NK-92 (cell line): ENCODE data around the gene CDS1.
"Not testable (repeated sequence)": the region's sequence is repeated elsewhere in the genome, so short reads cannot be mapped to it uniquely, and the experiment has no call there.

ENCODE experiments used
- DNase-seq: peaks from one replicate; lab custom pipeline; 2025; ENCODE audit not compliant: unreplicated experiment; lab: John Stamatoyannopoulos, UW

CDS1 gene

DNA sequence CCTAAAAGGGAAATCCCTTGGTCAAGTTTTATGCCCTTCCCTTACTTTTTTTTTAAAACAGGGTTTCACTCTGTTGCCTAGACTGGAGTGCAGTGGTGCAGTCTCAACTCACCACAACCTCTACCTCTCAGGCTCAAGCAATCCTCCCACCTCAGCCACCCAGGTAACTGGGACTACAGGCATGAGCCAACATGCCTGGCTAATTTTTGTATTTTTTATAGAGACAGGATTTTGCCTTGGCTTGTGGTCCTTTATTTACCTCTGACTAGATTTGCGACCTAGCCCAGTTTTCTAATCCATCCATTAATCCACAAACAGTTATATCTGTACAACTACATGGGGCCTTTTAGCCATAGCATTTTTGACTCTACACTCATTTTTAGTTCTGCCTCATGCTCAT, 23.7 kb downstream of the CDS1 start:
- no peak for DNase-seq

GRCh38 chr4:84611531-84611930, 28.6 kb downstream of the CDS1 start:
- DNase-seq = no peak

- DNase-seq = no peak
Observed at GRCh38 chr4:84614891-84615290, 32.0 kb downstream of the CDS1 start.

DNA sequence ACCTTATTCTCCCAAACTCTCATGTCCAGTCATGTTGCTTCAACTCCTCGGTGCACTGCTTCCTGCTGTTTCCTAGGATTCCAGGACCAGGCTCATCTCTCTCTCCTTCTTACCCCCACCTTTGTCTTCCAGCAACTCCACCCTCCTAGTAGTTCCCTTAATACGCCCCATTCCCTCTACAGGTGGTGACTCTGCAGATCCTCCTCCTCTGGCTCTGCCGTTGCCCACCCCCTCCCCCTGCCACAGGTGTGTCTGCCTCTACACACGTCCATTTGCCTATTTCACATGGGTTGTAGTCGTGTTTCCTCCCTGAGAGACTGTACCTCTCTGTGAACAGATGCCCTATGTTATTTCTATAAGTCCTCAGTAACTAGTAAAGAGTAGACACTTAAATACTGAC, 32.4 kb downstream of the CDS1 start:
- no peak for DNase-seq

DNA sequence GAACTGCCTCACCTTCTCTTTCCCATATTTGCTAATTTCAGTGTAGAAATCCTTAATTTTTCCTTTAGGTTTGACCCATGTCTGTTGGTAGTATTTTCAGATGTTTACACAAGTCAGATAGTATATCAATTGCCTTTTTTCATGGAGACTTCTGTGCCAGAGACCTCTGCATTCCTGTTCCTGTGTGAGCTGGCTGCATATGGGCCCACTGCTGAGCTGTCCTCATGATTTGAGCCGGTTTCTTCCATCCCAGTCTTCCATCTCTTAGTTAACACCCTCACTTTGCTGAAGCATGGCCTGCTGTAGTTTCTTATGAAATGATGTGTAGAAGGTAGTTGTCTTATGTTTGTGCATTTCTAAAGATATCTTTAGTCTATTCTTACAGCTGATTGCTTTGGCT, 40.0 kb downstream of the CDS1 start:
- DNase-seq = no peak

GRCh38 chr4:84623661-84624060, 40.7 kb downstream of the CDS1 start:
- no peak for DNase-seq

DNA sequence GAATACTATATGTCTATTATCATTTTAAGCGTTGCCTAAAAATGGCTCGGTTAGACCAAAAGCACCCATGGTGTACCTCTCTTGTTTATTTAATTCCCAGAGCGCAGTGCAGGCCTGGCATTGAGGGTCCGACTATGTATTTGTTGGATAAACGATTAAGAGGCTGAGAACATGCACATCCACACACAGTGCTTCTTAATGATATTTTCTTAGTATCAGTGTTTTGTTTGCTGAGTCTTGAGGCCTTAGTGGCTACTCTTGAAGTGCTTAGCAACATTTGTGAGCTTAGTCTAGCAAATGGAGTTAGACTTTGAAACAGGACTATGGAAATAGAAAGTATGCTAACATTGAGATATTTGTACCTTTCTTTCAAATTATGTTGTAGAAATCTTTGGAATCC, 43.7 kb downstream of the CDS1 start:
- no peak for DNase-seq

- no peak for DNase-seq
Observed at GRCh38 chr4:84631573-84631972, 48.6 kb downstream of the CDS1 start.

- DNase-seq = no peak
Observed at GRCh38 chr4:84632092-84632491, 49.2 kb downstream of the CDS1 start.

- DNase-seq = no peak
Observed at GRCh38 chr4:84634961-84635360, 52.0 kb downstream of the CDS1 start.

GRCh38 chr4:84638092-84638491, 55.2 kb downstream of the CDS1 start:
- DNase-seq = no peak

GRCh38 chr4:84639145-84639544, 56.2 kb downstream of the CDS1 start:
- no peak for DNase-seq

GRCh38 chr4:84644087-84644486, 61.2 kb downstream of the CDS1 start:
- DNase-seq = no peak

DNA sequence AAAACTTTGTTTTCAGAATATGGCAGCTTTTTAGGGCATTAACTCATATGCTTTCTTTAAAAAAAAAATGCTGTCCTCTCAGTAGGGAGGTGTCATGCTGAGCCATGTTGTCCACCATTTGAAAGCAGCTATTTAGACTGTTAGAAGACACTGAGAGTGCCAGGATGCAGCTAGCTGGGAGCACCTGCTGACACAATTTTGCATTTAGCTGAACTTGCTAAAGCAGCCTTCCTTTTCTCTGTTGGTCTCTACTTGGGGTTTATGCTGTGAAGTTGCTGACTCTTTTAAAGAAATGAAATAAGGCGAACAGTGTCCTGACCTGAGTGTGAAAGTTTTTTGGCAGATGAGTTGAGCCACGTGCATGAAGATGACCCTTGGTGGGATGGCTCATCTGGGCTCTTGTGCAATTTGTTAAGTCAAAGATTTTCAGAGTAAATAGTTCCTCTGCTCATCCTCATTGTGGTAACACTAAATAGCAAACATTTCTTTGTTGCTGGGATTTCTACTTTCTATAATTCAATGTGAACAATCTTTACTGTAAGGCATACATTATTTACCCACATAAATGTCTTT, 64.5 kb downstream of the CDS1 start:
- no peak for DNase-seq

- DNase-seq = no peak
Observed at GRCh38 chr4:84648178-84648577, 65.3 kb downstream of the CDS1 start.

DNA sequence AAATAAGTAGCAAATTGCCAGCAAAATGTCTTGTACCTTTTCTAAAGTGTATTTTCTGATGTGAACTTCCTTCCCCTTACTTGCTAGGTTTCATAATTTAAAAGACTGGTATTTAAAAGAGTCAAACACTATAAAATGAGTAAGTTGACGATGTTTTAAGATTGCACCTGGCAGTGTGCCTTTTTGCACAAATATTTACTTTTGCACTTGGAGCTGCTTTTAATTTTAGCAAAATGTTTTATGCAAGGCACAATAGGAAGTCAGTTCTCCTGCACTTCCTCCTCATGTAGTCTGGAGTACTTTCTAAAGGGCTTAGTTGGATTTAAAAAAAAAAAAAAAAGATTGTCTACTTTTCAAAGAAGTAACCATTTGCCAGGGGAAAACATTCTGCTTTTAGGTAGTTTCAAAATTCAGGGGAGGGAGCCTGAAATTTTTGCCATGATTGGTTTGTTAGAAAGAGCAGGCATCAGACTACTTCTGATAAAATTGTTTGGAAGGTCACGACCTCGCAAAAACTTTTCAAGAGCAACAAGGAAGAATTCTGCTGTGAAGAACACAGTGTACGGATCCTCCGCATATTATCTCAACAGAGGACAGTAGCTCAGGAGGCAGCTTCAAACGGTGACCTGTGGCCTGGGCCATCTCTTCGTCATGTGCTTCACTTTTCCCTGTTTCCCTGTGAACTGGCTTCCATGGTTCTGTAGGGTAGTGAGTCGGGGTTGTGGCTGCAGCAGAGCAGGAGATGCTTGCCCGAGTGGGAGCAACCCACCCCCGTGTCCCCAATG, 66.1 kb downstream of the CDS1 start:
- DNase-seq = no peak

GRCh38 chr4:84651499-84651898, 68.6 kb downstream of the CDS1 start:
- DNase-seq = no peak

DNA sequence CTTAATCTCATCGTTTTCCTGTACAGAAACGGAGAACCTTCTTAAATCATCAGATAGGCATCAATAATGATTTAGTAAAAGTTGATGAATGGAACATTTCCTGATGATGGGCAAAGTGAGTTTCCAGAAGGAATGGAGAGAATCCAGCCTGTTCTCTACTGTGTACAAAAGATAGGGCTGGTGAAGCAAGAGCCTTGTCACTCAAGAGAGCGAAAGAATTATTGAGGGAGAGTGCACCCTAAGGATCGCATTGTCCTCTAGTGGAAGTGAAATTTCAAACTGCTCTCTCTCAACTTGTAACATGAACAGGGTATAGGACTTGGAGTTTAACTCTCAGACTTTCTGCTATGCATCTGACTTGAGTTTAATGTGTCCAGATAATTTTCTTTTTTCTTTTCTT, 69.6 kb downstream of the CDS1 start:
- DNase-seq = no peak

GRCh38 chr4:84660606-84661005, 77.7 kb downstream of the CDS1 start:
- no peak for DNase-seq

GRCh38 chr4:84661191-84661939, 78.4 kb downstream of the CDS1 start:
- no peak for DNase-seq

GRCh38 chr4:84664767-84665166, 81.8 kb downstream of the CDS1 start:
- not testable (repeated sequence) for DNase-seq

GRCh38 chr4:84666439-84666838, 83.5 kb downstream of the CDS1 start:
- no peak for DNase-seq
